ENCODE results near the gene THRB.

Gene THRB

DNA sequence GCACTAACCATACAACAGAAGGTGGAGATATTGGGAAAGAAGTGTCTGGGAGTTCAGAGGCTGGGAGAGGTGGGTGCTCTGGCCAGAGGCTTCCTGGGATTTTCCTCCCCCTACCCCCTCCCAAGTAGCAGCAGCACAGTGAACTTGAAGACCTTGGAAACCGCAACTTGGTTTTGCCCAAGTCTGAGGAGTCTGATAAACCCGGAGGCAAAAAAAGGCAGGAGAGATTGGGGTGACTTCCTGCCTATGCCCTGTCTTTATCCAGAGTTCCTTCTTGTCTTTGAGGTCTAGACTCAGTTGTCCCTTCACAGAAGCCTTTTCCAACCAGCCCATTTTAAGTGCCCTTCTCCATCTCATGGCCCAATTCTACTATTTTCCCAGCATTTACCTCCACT is 25.4 kb upstream of the THRB start:
- Histone ChIP-seq H3K23ac (ENCODE audit: low read length in 2 of 2) (no peak overlapping the region), H2BK120ac (ENCODE audit: low read depth, low read length) (no peak overlapping the region), H3K9me3 (ENCODE audit: control insufficient read depth, low read length) (no peaks in the 10 kb centered on the region), H3K18ac (ENCODE audit: low read depth in 1 of 2, low read length in 2 of 2) (no peak overlapping the region), H2BK15ac (ENCODE audit: low read depth, poor library complexity, severe bottlenecking) (no peak overlapping the region), H3K36me3 (ENCODE audit: control insufficient read depth in 1 of 2, insufficient read depth in 2 of 2, low read depth in 1 of 2, low read length in 2 of 2) (no peaks in the 10 kb centered on the region), H3K4me2 (ENCODE audit: low read length, poor library complexity, severe bottlenecking) (no peak overlapping the region), H2BK5ac (ENCODE audit: low read depth, low read length, poor library complexity, severe bottlenecking) (no peak overlapping the region), H3K14ac (ENCODE audit: low read length in 2 of 2) (no peak overlapping the region), H3K4me3 (ENCODE audit: insufficient read depth in 1 of 2, low read depth in 1 of 2, low read length in 2 of 2) (no peak overlapping the region), H3K27ac (ENCODE audit: low read length, poor library complexity, severe bottlenecking) (no peak overlapping the region), H4K8ac (ENCODE audit: low read length) (no peak overlapping the region), H2AK5ac (ENCODE audit: low read length, severe bottlenecking) (no peak overlapping the region), H4K91ac (ENCODE audit: low read length) (no peak overlapping the region), H3K27me3 (ENCODE audit: control insufficient read depth in 1 of 2, insufficient read depth in 1 of 2, low read length in 2 of 2) (peaks cover 0 to 5% of the 10 kb centered on the region in 2 experiments), H3K9ac (ENCODE audit: low read length) (no peak overlapping the region), H2BK12ac (ENCODE audit: low read length in 2 of 2) (no peak overlapping the region), H2AFZ (ENCODE audit: low read depth, low read length) (no peak overlapping the region), H3K79me1 (replicated peaks; ENCODE audit: low read length, poor library complexity, severe bottlenecking) (no peaks in the 10 kb centered on the region), H3K4ac (ENCODE audit: low read depth in 1 of 2, low read length in 2 of 2) (peak overlapping the region in 1 of 2 experiments; percentile 11), H3K4me1 (ENCODE audit: control insufficient read depth, insufficient read depth, low read depth, low read length) (peaks cover 10% of the 10 kb centered on the region)
- 98% methylated on average over 2 of the region's 2 CpGs for WGBS
- no peak for DNase-seq

DNA sequence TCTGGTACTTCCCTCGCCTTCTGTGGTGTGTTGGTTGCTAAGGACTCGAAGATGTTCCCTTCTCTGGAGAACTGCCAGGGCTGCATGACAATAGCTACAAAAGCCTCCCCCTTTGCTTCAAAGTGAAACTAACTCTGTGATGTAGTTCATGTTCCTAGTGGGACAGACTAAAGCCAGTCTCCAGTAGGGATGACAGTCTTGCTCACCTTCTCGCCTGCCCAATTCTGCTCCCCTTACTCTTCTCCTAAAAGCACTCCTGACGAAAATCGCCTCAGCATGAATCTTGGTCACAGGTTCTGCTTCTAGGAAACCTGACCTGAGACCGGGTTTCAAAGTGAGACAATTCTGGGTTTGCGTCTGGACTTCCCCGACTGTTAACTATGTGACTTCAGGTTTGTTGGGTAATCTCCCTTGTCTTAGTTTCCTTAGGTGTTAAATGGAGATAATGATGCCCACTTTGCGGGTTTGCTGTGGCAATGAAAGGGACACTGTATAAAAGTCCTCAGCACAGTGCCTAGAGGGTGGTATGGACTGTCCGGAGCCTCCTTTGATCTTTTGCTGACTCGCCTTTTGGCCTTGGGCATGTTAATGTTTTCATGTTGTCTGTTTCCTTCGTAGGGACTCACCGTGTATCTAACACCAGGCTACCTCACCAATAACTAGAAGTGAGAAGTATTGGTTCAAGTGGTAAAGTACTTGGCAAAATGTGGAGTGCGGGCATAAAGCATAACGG is 24.9 kb upstream of the THRB start:
- WGBS, result 78% methylated on average over 10 of the region's 15 CpGs
- H4K91ac ChIP-seq (ENCODE audit: low read length), result no peak overlapping the region
- H2BK5ac ChIP-seq (ENCODE audit: low read depth, low read length, poor library complexity, severe bottlenecking), result no peak overlapping the region
- H2BK120ac ChIP-seq (ENCODE audit: low read depth, low read length), result no peak overlapping the region
- no peak overlapping the region for H3K4me2 ChIP-seq (ENCODE audit: low read length, poor library complexity, severe bottlenecking)
- H3K4me1 ChIP-seq (ENCODE audit: control insufficient read depth, insufficient read depth, low read depth, low read length), result peaks cover 10% of the 10 kb centered on the region
- H3K4me3 ChIP-seq (ENCODE audit: insufficient read depth in 1 of 2, low read depth in 1 of 2, low read length in 2 of 2), result no peak overlapping the region
- H3K9me3 ChIP-seq (ENCODE audit: control insufficient read depth, low read length), result no peaks in the 10 kb centered on the region
- peak; percentile 81 for DNase-seq
- no peak overlapping the region for H2AK5ac ChIP-seq (ENCODE audit: low read length, severe bottlenecking)
- H2BK15ac ChIP-seq (ENCODE audit: low read depth, poor library complexity, severe bottlenecking), result peak overlapping the region; percentile 8
- H3K23ac ChIP-seq (ENCODE audit: low read length in 2 of 2), result no peak overlapping the region
- peak overlapping the region; percentile 39 for H4K8ac ChIP-seq (ENCODE audit: low read length)
- H2BK12ac ChIP-seq (ENCODE audit: low read length in 2 of 2), result peak overlapping the region; percentile 29 to 86
- no peak overlapping the region for H2AFZ ChIP-seq (ENCODE audit: low read depth, low read length)
- no peak overlapping the region for H3K14ac ChIP-seq (ENCODE audit: low read length in 2 of 2)
- H3K4ac ChIP-seq (ENCODE audit: low read depth in 1 of 2, low read length in 2 of 2), result peak overlapping the region in 1 of 2 experiments; percentile 3
- H3K27me3 ChIP-seq (ENCODE audit: control insufficient read depth in 1 of 2, insufficient read depth in 1 of 2, low read length in 2 of 2), result peaks cover 0 to 5% of the 10 kb centered on the region in 2 experiments
- H3K36me3 ChIP-seq (ENCODE audit: control insufficient read depth in 1 of 2, insufficient read depth in 2 of 2, low read depth in 1 of 2, low read length in 2 of 2), result no peaks in the 10 kb centered on the region
- H3K18ac ChIP-seq (ENCODE audit: low read depth in 1 of 2, low read length in 2 of 2), result peak overlapping the region in 1 of 2 experiments; percentile 29
- no peaks in the 10 kb centered on the region for H3K79me1 ChIP-seq (replicated peaks; ENCODE audit: low read length, poor library complexity, severe bottlenecking)
- no peak overlapping the region for H3K27ac ChIP-seq (ENCODE audit: low read length, poor library complexity, severe bottlenecking)
- no peak overlapping the region for H3K9ac ChIP-seq (ENCODE audit: low read length)

DNA sequence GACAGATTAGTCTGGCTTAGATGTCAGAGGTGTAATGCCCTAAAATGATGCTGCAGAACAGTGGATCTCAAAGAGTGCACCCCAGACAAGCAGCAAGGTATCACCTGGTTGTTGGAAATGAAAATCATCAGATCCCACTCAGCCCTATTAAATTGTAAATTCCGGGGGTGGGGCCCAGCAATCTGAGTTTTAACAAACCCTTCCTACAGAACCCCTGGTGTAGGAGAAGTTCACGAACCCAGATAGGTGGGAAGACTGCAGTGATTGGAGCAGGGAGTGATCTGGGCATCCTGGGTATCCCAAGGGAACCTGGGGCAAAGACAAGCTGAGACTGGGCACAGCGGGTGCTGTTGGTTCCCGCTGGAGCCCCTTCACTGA is 24.3 kb upstream of the THRB start:
- Histone ChIP-seq H2BK120ac (ENCODE audit: low read depth, low read length) (no peak overlapping the region), H3K4ac (ENCODE audit: low read depth in 1 of 2, low read length in 2 of 2) (no peak overlapping the region)
- 36% methylated on average over 3 of the region's 4 CpGs for WGBS

DNA sequence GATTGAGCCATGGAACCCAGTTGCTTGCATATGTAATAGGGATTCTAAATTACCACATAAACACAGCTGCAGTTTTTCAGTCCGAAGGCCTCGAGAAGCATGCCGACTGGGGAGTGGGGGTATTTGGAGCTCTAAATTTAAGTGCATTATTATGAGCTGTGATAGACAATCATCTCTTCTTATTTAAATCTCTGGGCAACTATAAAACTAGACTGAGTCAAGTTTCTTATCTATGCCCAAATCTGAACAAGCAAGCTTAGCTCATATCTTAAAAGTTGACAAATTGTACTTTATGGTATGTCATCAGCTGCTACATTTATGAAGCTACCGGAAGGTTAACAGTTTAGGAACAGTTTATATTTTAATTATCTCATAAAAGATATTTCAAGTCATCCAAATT is 19.5 kb upstream of the THRB start:
- no peak overlapping the region for H3K27ac ChIP-seq (ENCODE audit: low read length, poor library complexity, severe bottlenecking)
- no peak overlapping the region for H4K91ac ChIP-seq (ENCODE audit: low read length)
- H2BK120ac ChIP-seq (ENCODE audit: low read depth, low read length), result no peak overlapping the region
- H3K79me1 ChIP-seq (replicated peaks; ENCODE audit: low read length, poor library complexity, severe bottlenecking), result no peaks in the 10 kb centered on the region
- no CpG with 5 or more reads among the region's 4 CpGs for WGBS
- no peaks in the 10 kb centered on the region for H3K9me3 ChIP-seq (ENCODE audit: control insufficient read depth, low read length)
- H3K4me3 ChIP-seq (ENCODE audit: insufficient read depth in 1 of 2, low read depth in 1 of 2, low read length in 2 of 2), result no peak overlapping the region
- no peak overlapping the region for H4K8ac ChIP-seq (ENCODE audit: low read length)
- H3K4ac ChIP-seq (ENCODE audit: low read depth in 1 of 2, low read length in 2 of 2), result no peak overlapping the region
- no peak overlapping the region for H2BK5ac ChIP-seq (ENCODE audit: low read depth, low read length, poor library complexity, severe bottlenecking)
- H3K36me3 ChIP-seq (ENCODE audit: control insufficient read depth in 1 of 2, insufficient read depth in 2 of 2, low read depth in 1 of 2, low read length in 2 of 2), result no peaks in the 10 kb centered on the region
- no peak overlapping the region for H3K9ac ChIP-seq (ENCODE audit: low read length)
- H3K4me2 ChIP-seq (ENCODE audit: low read length, poor library complexity, severe bottlenecking), result no peak overlapping the region
- H2AFZ ChIP-seq (ENCODE audit: low read depth, low read length), result no peak overlapping the region
- DNase-seq, result no peak
- no peak overlapping the region for H3K23ac ChIP-seq (ENCODE audit: low read length in 2 of 2)
- no peak overlapping the region for H3K14ac ChIP-seq (ENCODE audit: low read length in 2 of 2)
- no peaks in the 10 kb centered on the region for H3K27me3 ChIP-seq (ENCODE audit: control insufficient read depth in 1 of 2, insufficient read depth in 1 of 2, low read length in 2 of 2)
- peaks cover under 1% of the 10 kb centered on the region for H3K4me1 ChIP-seq (ENCODE audit: control insufficient read depth, insufficient read depth, low read depth, low read length)
- no peak overlapping the region for H2BK12ac ChIP-seq (ENCODE audit: low read length in 2 of 2)
- no peak overlapping the region for H2BK15ac ChIP-seq (ENCODE audit: low read depth, poor library complexity, severe bottlenecking)
- H3K18ac ChIP-seq (ENCODE audit: low read depth in 1 of 2, low read length in 2 of 2), result no peak overlapping the region
- no peak overlapping the region for H2AK5ac ChIP-seq (ENCODE audit: low read length, severe bottlenecking)

More for the DNA sequence above, 24.3 kb upstream of the THRB start:
- no peak overlapping the region for H2AK5ac ChIP-seq (ENCODE audit: low read length, severe bottlenecking)
- H3K23ac ChIP-seq (ENCODE audit: low read length in 2 of 2), result no peak overlapping the region
- no peaks in the 10 kb centered on the region for H3K9me3 ChIP-seq (ENCODE audit: control insufficient read depth, low read length)
- no peak overlapping the region for H3K27ac ChIP-seq (ENCODE audit: low read length, poor library complexity, severe bottlenecking)
- no peak overlapping the region for H2AFZ ChIP-seq (ENCODE audit: low read depth, low read length)
- no peak overlapping the region for H3K4me2 ChIP-seq (ENCODE audit: low read length, poor library complexity, severe bottlenecking)
- H3K14ac ChIP-seq (ENCODE audit: low read length in 2 of 2), result no peak overlapping the region
- H3K18ac ChIP-seq (ENCODE audit: low read depth in 1 of 2, low read length in 2 of 2), result no peak overlapping the region
- no peak overlapping the region for H3K4me3 ChIP-seq (ENCODE audit: insufficient read depth in 1 of 2, low read depth in 1 of 2, low read length in 2 of 2)
- peaks cover 10% of the 10 kb centered on the region for H3K4me1 ChIP-seq (ENCODE audit: control insufficient read depth, insufficient read depth, low read depth, low read length)
- H4K91ac ChIP-seq (ENCODE audit: low read length), result no peak overlapping the region
- H3K36me3 ChIP-seq (ENCODE audit: control insufficient read depth in 1 of 2, insufficient read depth in 2 of 2, low read depth in 1 of 2, low read length in 2 of 2), result no peaks in the 10 kb centered on the region
- no peak for DNase-seq
- no peak overlapping the region for H2BK5ac ChIP-seq (ENCODE audit: low read depth, low read length, poor library complexity, severe bottlenecking)
- peak overlapping the region; percentile 29 for H4K8ac ChIP-seq (ENCODE audit: low read length)
- peaks cover 0 to 5% of the 10 kb centered on the region in 2 experiments for H3K27me3 ChIP-seq (ENCODE audit: control insufficient read depth in 1 of 2, insufficient read depth in 1 of 2, low read length in 2 of 2)
- peak overlapping the region; percentile 8 for H2BK15ac ChIP-seq (ENCODE audit: low read depth, poor library complexity, severe bottlenecking)
- H2BK12ac ChIP-seq (ENCODE audit: low read length in 2 of 2), result no peak overlapping the region
- no peaks in the 10 kb centered on the region for H3K79me1 ChIP-seq (replicated peaks; ENCODE audit: low read length, poor library complexity, severe bottlenecking)
- H3K9ac ChIP-seq (ENCODE audit: low read length), result no peak overlapping the region
